GM12892 (cell line): ENCODE results near the gene DOCK1.

Source experiments
- POLR2A ChIP-seq: IDR thresholded peaks from 2 replicates; pipeline ENCODE4 v1.6.1; 2011; ENCODE audit warnings: low read depth, low read length, control low read depth
- POLR2AphosphoS5 ChIP-seq: IDR thresholded peaks from 2 replicates; pipeline ENCODE4 v1.6.1; 2011; ENCODE audit warnings: low read depth, low read length, control low read depth

GRCh38 chr10:126905776-126906703 lies 812 bp downstream of the DOCK1 start:
- TF ChIP-seq POLR2A, result no peak
- no peak for TF ChIP-seq POLR2AphosphoS5
